HEK293T (cell line): ENCODE measurements around the gene DNM1L.

Experiments
- CTCF ChIA-PET: fragments of 350-600 bp; formaldehyde crosslinking; extraction: SDS; loops from one replicate; lab custom pipeline; 2021; ENCODE audit warnings: antibody characterized with exemption, inconsistent platforms; lab: Yijun Ruan, JAX
- POLR2A ChIA-PET: fragments of 350-600 bp; formaldehyde crosslinking; extraction: SDS; loops from one replicate; lab custom pipeline; 2020; ENCODE audit warnings: antibody characterized with exemption, inconsistent platforms; lab: Yijun Ruan, JAX
- DNase-seq: peaks from one replicate; pipeline ENCODE4 v3.0.0; 2012; ENCODE audit warnings: mixed read lengths; ENCODE audit errors: extremely low spot score
- ARNT ChIP-seq: fragments of 450-650 bp; IDR thresholded peaks from 2 replicates; pipeline ENCODE4 v1.6.1; 2017; ENCODE audit warnings: mild to moderate bottlenecking
- BHLHE40 ChIP-seq: fragments of 450-650 bp; IDR thresholded peaks from 2 replicates; pipeline ENCODE4 v1.6.1; 2016; ENCODE audit warnings: mild to moderate bottlenecking, moderate library complexity, borderline replicate concordance
- CTBP1 ChIP-seq: fragments of 450-650 bp; IDR thresholded peaks from 2 replicates; pipeline ENCODE4 v1.6.1; 2016; ENCODE audit warnings: borderline replicate concordance
- ELF4 ChIP-seq: fragments of 450-650 bp; IDR thresholded peaks from 2 replicates; pipeline ENCODE4 v1.6.1; 2017; ENCODE audit warnings: antibody characterized with exemption
- FOXA1 ChIP-seq: fragments of 450-650 bp; IDR thresholded peaks from 2 replicates; pipeline ENCODE4 v1.6.1; 2016; ENCODE audit warnings: mild to moderate bottlenecking
- FOXM1 ChIP-seq: fragments of 450-650 bp; IDR thresholded peaks from 2 replicates; pipeline ENCODE4 v1.6.1; 2017; ENCODE audit warnings: mild to moderate bottlenecking, borderline replicate concordance
- HDGF ChIP-seq: fragments of 450-650 bp; IDR thresholded peaks from 2 replicates; pipeline ENCODE4 v1.6.1; 2017; ENCODE audit warnings: antibody characterized with exemption, borderline replicate concordance
- L3MBTL2 ChIP-seq: fragments of 450-650 bp; conservative IDR thresholded peaks from 2 replicates; pipeline ENCODE4 v1.6.1; 2016; ENCODE audit warnings: mild to moderate bottlenecking
- LEF1 ChIP-seq: fragments of 450-650 bp; IDR thresholded peaks from 2 replicates; pipeline ENCODE4 v1.6.1; 2017; ENCODE audit warnings: mild to moderate bottlenecking, borderline replicate concordance
- NFRKB ChIP-seq: fragments of 450-650 bp; IDR thresholded peaks from 2 replicates; pipeline ENCODE4 v1.6.1; 2016; ENCODE audit warnings: mild to moderate bottlenecking, moderate library complexity
- PKNOX1 ChIP-seq: fragments of 450-650 bp; IDR thresholded peaks from 2 replicates; pipeline ENCODE4 v1.6.1; 2016
- SP1 ChIP-seq: fragments of 450-650 bp; IDR thresholded peaks from 2 replicates; pipeline ENCODE4 v1.6.1; 2017
- SUZ12 ChIP-seq: fragments of 450-650 bp; IDR thresholded peaks from 2 replicates; pipeline ENCODE4 v1.6.1; 2016; ENCODE audit warnings: mild to moderate bottlenecking
- ZNF384 ChIP-seq: fragments of 450-650 bp; IDR thresholded peaks from 2 replicates; pipeline ENCODE4 v1.6.1; 2016

Gene DNM1L

GRCh38 chr12:32789446-32789845 is 110.3 kb downstream of the DNM1L start:
- ChIA-PET POLR2A (no interaction called here), CTCF (no interaction called here)
- DNase-seq: no peak
- TF ChIP-seq FOXA1 (no peak), L3MBTL2 (no peak)

GRCh38 chr12:32789916-32790315 is 110.8 kb downstream of the DNM1L start:
- no peak for DNase-seq
- ChIA-PET POLR2A (no interaction called here), CTCF (no interaction called here)
- TF ChIP-seq NFRKB (no peak), SUZ12 (no peak), LEF1 (no peak), FOXA1 (no peak), HDGF (no peak), PKNOX1 (no peak), ARNT (no peak), CTBP1 (no peak), L3MBTL2 (no peak), SP1 (no peak), FOXM1 (no peak), BHLHE40 (no peak), ZNF384 (no peak), ELF4 (no peak)

GRCh38 chr12:32794281-32794680 is 115.2 kb downstream of the DNM1L start:
- no peak for DNase-seq
- TF ChIP-seq LEF1 (no peak), FOXA1 (no peak), BHLHE40 (no peak), CTBP1 (no peak)
- ChIA-PET CTCF (no interaction called here), POLR2A (no interaction called here)
